GM21526 (cell line): Measurements from ENCODE around the gene SLC22A2.
"Not testable (repeated sequence)": the region's sequence is repeated elsewhere in the genome, so short reads cannot be mapped to it uniquely, and the experiment has no call there.

Experiments
- ATAC-seq: cut with Tn5 transposase; IDR thresholded peaks from one replicate; pipeline ENCODE4 v1.9.1; 2021; ENCODE audit warnings: moderate library complexity; ENCODE audit not compliant: unreplicated experiment, low FRiP score

Gene SLC22A2

DNA sequence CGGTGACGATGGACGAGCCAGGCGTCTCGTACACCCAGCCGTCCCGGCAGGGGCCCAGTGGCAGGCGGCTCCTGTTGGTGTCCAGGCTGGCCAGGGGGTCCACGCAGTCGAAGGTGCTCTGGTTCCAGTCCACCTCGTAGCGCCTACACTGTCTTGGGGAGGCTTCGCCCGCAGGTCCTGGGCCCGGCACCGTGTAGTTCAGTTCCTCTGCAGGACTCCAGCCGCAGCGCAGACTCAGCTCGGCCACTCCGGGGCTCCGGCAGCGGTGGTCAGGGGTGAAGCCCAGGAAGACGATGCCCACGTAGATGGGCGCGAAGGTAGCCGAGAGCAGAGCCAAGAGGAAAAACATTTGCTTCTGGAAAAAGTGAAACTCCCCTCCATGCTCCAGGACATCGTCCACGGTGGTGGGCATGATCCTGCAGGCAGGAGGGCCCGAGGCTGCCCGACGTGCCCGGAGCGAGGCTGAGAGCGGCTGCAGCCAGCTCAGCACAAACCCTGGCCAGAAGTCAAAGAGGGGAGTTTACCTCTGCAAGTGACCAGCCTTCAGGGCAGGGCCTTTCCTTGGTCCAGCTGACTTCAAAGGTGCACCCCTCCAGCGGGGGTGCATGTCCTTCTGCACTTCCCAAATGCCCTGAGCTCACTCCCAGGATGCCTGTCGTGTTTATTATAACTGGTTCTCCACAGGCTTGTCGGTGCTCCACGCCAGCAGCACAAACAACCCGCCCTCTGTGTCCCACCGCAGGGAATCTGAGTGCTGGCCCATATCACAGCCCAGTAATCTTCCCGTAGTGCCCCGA is at the start of gene SLC22A2:
TSS of gene SLC22A2 (minus strand) at position 476 of the 797 bp plus-strand sequence. CDS start at position 412, 64 bp downstream.
- no peak for ATAC-seq

DNA sequence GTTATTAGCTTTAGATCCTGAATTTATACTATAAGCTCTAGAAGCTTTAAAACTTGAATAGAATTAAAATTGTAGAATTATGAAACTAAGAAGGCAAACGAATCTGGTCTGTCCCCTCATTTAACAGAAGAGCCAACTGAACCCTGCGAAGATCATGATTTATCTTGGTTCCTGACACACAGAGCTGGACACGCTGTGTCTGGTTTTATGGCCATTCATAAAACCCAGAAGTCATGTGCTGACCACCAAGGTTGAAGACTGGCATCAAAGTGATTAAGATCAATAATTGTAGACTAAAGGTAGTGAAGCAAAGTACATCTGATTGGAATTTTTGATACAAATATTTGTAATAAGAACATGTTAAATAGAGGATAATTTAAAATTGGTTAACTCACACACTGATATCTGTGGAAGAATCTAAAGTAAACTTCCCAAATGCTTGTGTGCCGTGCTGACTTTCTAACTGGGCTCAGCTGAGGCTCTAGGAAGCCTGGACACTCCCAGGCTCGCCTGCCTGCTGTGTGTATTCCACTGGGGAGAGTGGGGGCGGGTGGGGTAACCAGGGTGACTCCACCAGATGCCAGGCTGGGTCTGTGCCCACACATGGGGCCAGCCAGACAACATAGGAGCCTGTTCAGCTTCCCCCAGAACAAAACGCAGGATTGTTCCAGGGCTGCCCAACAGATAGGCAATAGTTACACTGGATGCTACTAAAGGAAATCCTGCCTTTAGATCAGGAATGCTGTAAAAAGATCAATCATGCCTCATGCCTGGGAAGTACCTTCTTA is 47.5 kb upstream of the SLC22A2 start:
- ATAC-seq: no peak

GRCh38 chr6:160303806-160304205 is 45.2 kb upstream of the SLC22A2 start:
- no peak for ATAC-seq

DNA sequence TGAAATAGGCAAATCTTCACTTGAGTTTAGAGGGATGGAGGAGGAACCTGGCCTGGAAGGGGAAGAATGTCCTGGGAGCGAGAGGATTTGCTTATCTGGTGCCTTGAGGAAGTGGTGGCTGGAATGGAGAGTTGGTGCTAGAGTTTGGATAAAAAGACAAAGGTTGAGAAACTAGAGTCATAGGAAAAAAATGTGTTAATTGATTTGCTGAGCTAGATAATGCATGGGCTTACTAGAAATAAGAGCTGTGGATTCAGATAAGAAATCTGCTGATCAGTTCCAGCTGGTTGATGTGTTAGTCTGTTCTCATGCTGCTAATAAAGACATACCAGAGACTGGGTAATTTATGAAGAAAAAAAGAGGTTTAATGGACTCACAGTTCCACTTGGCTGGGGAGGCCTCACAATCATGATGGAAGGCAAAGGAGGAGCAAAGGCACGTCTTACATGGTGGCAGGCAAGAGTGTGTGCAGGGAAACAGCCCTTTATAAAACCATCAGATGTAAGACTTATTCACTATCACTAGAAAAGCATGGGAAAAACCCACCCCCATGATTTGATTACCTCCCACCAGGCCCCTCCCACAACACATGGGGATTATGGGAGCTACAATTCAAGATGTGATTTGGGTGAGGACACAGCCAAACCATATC is 43.9 kb upstream of the SLC22A2 start:
- ATAC-seq: not testable (repeated sequence)

GRCh38 chr6:160301339-160301738 is 42.7 kb upstream of the SLC22A2 start:
- ATAC-seq: no peak

DNA sequence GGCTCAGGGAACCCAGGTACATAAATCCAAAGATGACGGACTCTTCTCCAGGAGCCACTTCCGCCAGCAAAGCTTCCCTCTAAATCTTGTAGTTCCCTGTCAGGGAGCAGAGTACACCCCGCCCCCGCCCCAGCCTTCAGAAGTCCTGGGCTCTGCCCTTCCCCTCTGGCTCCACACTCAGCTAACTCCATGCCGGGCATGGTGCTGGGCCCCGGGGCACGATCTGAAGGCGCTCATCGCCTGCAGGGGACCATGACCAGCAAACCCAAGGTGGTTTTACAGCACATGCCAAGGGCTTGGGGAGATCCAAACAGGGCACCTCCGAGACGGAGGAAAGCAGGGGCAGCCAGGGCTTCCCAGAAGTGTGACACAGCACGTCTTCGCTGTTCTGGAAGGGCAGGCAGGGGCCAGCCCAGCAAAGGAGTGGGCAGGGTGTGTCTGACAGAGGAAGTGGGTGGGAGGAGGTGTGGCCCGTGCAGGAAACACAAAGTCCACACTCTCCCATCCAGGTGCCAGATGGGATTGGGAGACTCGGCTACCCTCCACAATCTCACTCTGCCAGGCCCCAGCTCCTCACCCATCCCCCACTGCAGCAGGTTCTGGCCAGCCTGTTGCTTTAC is 41.6 kb upstream of the SLC22A2 start:
- no peak for ATAC-seq

GRCh38 chr6:160299559-160299958 is 40.9 kb upstream of the SLC22A2 start:
- ATAC-seq: no peak

DNA sequence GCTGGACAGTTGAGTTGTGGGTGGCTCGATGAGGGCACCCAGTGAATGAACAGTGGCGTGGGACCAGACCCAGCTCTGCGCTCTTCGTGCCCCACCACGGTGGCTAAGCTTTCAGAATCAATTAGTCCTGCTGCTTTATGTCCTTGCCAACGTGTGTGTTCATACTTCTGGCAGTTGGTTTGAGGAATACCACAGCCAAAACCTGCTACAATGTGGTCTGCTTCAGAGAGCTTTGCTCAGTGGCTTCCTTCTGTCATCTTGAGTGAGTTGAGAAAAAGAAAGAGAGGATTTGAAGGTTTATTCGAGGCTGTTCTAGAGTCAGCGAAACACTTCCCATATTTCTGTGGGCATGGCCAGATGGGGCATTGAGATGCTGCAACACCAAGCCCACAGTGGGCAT is 39.5 kb upstream of the SLC22A2 start:
- no peak for ATAC-seq

- no peak for ATAC-seq
Observed at GRCh38 chr6:160297310-160297709, 38.7 kb upstream of the SLC22A2 start.

DNA sequence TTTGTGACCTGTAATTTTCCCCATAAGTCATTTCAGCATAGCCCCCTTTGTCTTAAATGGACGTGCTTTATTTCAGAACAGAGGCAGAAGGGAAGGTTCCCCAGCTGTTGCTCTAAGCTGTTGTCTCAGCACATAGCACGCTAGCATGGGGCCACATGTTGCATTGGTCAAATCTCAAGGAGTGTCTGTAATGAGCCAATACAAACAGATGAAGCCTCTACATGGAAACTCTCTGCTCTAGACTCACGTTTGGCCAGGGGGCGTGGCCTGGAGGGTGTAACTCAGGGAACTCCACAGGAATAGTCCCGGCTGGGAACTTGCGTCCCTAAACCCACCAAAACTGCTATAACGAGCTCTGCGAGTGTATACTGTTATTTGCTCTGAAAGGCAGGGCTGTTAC is 35.2 kb upstream of the SLC22A2 start:
- no peak for ATAC-seq

DNA sequence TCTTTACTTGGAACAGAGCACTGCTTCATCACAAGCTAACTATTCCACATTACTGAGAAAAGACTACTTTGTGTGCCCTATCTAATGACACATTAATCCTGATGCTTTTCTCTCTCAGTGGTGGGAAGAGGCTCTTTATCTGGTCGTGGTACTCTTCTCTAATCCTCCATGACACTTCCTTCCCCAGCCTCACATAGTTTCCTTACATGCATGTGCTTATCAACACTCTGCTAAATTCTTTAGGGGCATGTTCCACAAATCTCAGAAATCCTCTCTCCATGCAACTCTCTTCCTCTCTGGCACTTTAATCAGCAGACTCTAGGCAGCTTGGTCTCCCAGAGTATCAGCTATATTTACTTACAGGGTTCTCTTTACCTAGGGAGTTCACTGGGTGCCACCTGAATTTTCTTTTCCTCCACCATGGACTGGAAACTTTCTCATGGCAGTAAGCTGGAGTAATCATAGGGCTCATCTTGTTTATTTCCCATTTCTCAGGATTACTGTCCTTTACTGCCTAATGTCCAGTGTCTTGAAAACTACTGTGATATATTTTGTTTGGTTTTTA is 27.0 kb upstream of the SLC22A2 start:
- no peak for ATAC-seq

DNA sequence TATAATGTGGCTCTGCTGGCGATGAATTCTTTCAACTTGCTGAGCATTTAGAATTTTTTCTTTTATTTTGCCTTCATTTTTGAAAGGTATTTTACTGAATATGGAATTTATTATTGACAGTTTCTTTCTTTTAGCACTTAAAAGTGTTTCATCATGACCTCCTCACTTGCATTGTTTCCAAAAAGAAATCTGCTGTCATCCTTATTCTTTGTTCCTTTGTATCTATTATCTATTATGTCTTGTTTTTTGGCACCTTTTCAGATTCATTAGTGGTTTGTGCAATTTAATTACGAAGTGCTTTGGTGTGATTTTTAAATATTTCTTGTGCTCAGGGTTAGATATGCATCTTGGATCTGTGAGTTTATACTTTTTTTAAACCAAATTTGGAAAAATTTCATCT is 26.0 kb upstream of the SLC22A2 start:
- ATAC-seq: no peak

DNA sequence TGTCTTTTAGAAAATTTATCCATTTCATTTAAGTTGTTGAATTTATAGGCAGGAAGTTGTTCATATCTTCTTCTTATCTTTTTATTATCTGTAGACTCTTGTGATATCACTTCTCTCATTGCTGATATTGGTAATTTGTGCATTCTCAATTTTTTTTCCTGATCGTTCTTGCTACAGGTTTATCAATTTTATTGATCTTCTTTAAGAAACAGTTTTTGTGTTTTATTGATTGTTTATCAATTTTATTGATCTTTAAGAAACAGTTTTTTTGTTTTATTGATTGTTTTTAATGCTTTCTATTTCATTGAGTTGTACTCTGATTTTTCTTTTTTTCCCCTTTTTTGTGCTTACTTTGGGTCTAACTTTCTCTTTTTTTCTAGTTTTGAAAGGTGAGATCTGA is 23.8 kb upstream of the SLC22A2 start:
- ATAC-seq: no peak

- ATAC-seq: no peak
Observed at GRCh38 chr6:160279850-160280249, 21.2 kb upstream of the SLC22A2 start.

- ATAC-seq: no peak
Observed at GRCh38 chr6:160278786-160279310, 20.2 kb upstream of the SLC22A2 start.

GRCh38 chr6:160278311-160278710 is 19.7 kb upstream of the SLC22A2 start:
- ATAC-seq: no peak

DNA sequence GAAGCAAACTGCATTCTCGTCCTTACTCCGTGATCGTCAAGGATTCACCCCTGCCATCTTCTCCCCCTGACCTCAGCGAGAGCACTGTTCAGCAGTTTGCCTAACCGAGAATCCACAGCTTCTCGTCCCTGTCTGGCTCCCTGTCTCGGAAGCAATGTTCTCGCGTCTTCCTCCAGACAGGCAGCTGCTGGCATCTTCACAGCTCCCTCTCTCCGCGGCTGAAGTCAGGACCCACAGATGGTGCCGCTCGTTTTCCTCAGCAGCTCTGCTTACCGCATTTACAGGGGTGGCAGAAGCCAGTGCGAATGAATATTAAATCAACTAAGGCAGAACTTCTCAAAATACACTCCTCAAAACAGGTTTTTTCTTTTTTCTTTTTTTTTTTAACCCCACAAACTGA is 18.9 kb upstream of the SLC22A2 start:
- ATAC-seq: no peak

- ATAC-seq: no peak
Observed at GRCh38 chr6:160277144-160277543, 18.5 kb upstream of the SLC22A2 start.

- no peak for ATAC-seq
Observed at GRCh38 chr6:160276126-160276525, 17.5 kb upstream of the SLC22A2 start.

DNA sequence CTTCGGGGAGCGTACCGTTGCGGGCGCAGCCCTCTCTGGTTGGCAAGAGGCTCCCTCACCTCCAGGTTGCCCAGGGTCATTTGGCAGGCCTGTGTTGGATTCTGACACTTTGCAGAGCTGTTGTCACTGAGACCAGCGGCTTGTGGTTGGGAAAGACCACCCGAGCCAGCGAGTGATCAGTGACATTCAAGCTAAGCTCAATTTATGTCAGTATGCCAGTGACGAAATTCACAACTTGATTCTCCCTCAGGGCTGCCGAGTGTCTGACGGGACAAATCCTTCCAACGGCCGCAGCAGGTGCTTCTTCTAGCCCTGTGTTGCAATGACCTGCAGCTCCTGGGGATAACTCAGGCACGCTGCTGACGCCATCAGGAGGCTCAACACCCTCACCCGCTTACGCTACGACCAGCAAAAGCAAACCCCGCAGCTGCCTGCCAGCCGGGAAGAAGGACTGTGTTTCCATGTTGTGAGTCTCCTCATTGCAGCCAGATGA is 16.9 kb upstream of the SLC22A2 start:
- ATAC-seq: no peak
